H1 (cell line): ENCODE measurements around the gene DDX11. TPM values are rescaled to one million over a fixed set of nuclear protein-coding genes. Genes with fewer than 3 reads are reported as not detected.
"Not testable (repeated sequence)": the region's sequence is repeated elsewhere in the genome, so short reads cannot be mapped to it uniquely, and the experiment has no call there.

Experiments used
- CTCF ChIA-PET: fragments of 300-600 bp; sonication (Branson Sonifier 250); formaldehyde crosslinking; loops from one replicate; lab custom pipeline; 2021; ENCODE audit not compliant: partially characterized antibody; lab: Charles Lee
- POLR2A ChIA-PET: fragments of 300-600 bp; sonication (Branson Sonifier 250); formaldehyde crosslinking; loops from one replicate; lab custom pipeline; 2021; ENCODE audit warnings: inconsistent platforms; ENCODE audit not compliant: partially characterized antibody; lab: Charles Lee
- DNase-seq, 2 experiments: peaks; one replicate each; pipeline versions ENCODE4 v3.0.0 to v3.0.0-alpha.2; 2010 to 2022; ENCODE audit warnings: low spot score in 2 of 2, low read depth in 1 of 2, mixed read lengths in 1 of 2
- FAIRE-seq: peaks from 2 replicates; lab custom pipeline; 2011; peaks lifted over from hg19 to GRCh38; lab: Jason Lieb, UNC
- H2AFZ ChIP-seq: 2 replicates; pipeline ENCODE4 v1.8.1; 2012; ENCODE audit warnings: low read length, inconsistent platforms
- H2AK5ac ChIP-seq: 2 replicates; pipeline ENCODE4 v1.6.1; 2013; ENCODE audit warnings: low read depth, low read length
- H2BK120ac ChIP-seq: replicated peaks from 2 replicates; pipeline ENCODE3; 2013; ENCODE audit warnings: low read depth, low read length, inconsistent platforms
- H2BK12ac ChIP-seq: 2 replicates; pipeline ENCODE4 v1.6.1; 2013; ENCODE audit warnings: low read depth, low read length
- H2BK15ac ChIP-seq: 2 replicates; pipeline ENCODE4 v1.6.1; 2013; ENCODE audit warnings: low read length
- H2BK20ac ChIP-seq: 2 replicates; pipeline ENCODE4 v1.6.1; 2013; ENCODE audit warnings: low read length
- H2BK5ac ChIP-seq: 2 replicates; pipeline ENCODE4 v1.6.1; 2013; ENCODE audit warnings: low read depth, low read length
- H3K14ac ChIP-seq: 2 replicates; pipeline ENCODE4 v1.6.1; 2013; ENCODE audit warnings: inconsistent platforms; ENCODE audit not compliant: insufficient read length
- H3K18ac ChIP-seq: 2 replicates; pipeline ENCODE4 v1.6.1; 2013; ENCODE audit warnings: low read length; ENCODE audit errors: extremely low read depth
- H3K23ac ChIP-seq: 2 replicates; pipeline ENCODE4 v1.6.1; 2013; ENCODE audit warnings: inconsistent platforms; ENCODE audit not compliant: insufficient read length
- H3K23me2 ChIP-seq: 2 replicates; pipeline ENCODE4 v1.6.1; 2013; ENCODE audit warnings: low read depth, low read length
- H3K27ac ChIP-seq: 2 replicates; pipeline ENCODE4 v1.6.1; 2011; ENCODE audit warnings: low read depth, low read length, inconsistent platforms
- H3K27me3 ChIP-seq, 4 experiments: replicated peaks in 1 of 4; 1 replicate in 1 of 4; 2 replicates in 3 of 4; pipeline versions ENCODE4 v1.6.1 to v1.8.1; 2011 to 2013; ENCODE audit warnings: low read length in 3 of 4, mild to moderate bottlenecking in 3 of 4, inconsistent platforms in 2 of 4, mixed read lengths in 2 of 4, moderate library complexity in 1 of 4; ENCODE audit not compliant: control insufficient read depth in 3 of 4, insufficient read depth in 3 of 4; ENCODE audit errors: extremely low read depth in 1 of 4
- H3K36me3 ChIP-seq, 4 experiments: 2 replicates each; pipeline versions ENCODE4 v1.6.1 to v1.8.1; 2011 to 2013; ENCODE audit warnings: mild to moderate bottlenecking in 4 of 4, low read length in 3 of 4, moderate library complexity in 2 of 4, control low read depth in 1 of 4, inconsistent platforms in 1 of 4; ENCODE audit not compliant: insufficient read depth in 4 of 4, control insufficient read depth in 2 of 4
- H3K4ac ChIP-seq: replicated peaks from 2 replicates; pipeline ENCODE3; 2013; ENCODE audit warnings: low read length, low read depth, mixed read lengths, inconsistent platforms; ENCODE audit not compliant: insufficient read length
- H3K4me1 ChIP-seq, 4 experiments: replicated peaks in 1 of 4; 1 replicate in 1 of 4; 2 replicates in 3 of 4; pipeline versions ENCODE4 v1.6.1 to v1.8.1; 2011 to 2013; ENCODE audit warnings: low read length in 3 of 4, inconsistent platforms in 2 of 4, mixed read lengths in 1 of 4; ENCODE audit not compliant: insufficient read depth in 4 of 4, control insufficient read depth in 3 of 4
- H3K4me2 ChIP-seq, 2 experiments: 2 replicates each; pipeline versions ENCODE4 v1.6.1 to v1.8.1; 2011 to 2013; ENCODE audit warnings: low read depth in 2 of 2, low read length in 2 of 2, control low read depth in 1 of 2, inconsistent platforms in 1 of 2, mild to moderate bottlenecking in 1 of 2; ENCODE audit not compliant: insufficient read depth in 1 of 2
- H3K4me3 ChIP-seq, 4 experiments: fragments of 200-600, 300-600 bp in 1 of 4; sonication (generic), shearing (Covaris generic), sonication (Bioruptor Twin) in 1 of 4; 2 replicates each; pipeline versions ENCODE4 v1.5.1 to v1.8.1; 2011 to 2016; ENCODE audit warnings: low read length in 4 of 4, low read depth in 3 of 4, control low read depth in 2 of 4, inconsistent platforms in 2 of 4, mild to moderate bottlenecking in 2 of 4, mixed read lengths in 1 of 4, moderate library complexity in 1 of 4; ENCODE audit not compliant: insufficient read depth in 2 of 4; ENCODE audit errors: extremely low read depth in 1 of 4
- H3K56ac ChIP-seq: replicated peaks from 2 replicates; pipeline ENCODE3; 2013; ENCODE audit warnings: low read depth, mild to moderate bottlenecking, mixed read lengths, low read length, inconsistent platforms; ENCODE audit not compliant: insufficient read length
- H3K79me1 ChIP-seq: 2 replicates; pipeline ENCODE4 v1.6.1; 2013; ENCODE audit warnings: low read depth, low read length, control low read depth
- H3K79me2 ChIP-seq, 2 experiments: 2 replicates each; pipeline versions ENCODE4 v1.6.1 to v1.8.1; 2012 to 2013; ENCODE audit warnings: low read length in 2 of 2, mild to moderate bottlenecking in 2 of 2, inconsistent platforms in 1 of 2; ENCODE audit not compliant: insufficient read depth in 2 of 2, control insufficient read depth in 1 of 2
- H3K9ac ChIP-seq, 4 experiments: replicated peaks in 1 of 4; 1 replicate in 1 of 4; 2 replicates in 3 of 4; pipeline versions ENCODE4 v1.6.1 to v1.8.1; 2011 to 2013; ENCODE audit warnings: low read depth in 3 of 4, low read length in 3 of 4, control low read depth in 2 of 4, mild to moderate bottlenecking in 2 of 4, moderate library complexity in 2 of 4, inconsistent platforms in 1 of 4; ENCODE audit errors: extremely low read depth in 1 of 4
- H3K9me3 ChIP-seq, 2 experiments: 2 replicates each; pipeline versions ENCODE4 v1.6.1 to v1.8.1; 2012 to 2013; ENCODE audit warnings: mild to moderate bottlenecking in 2 of 2, moderate library complexity in 2 of 2, control low read depth in 1 of 2, inconsistent platforms in 1 of 2, low read depth in 1 of 2, low read length in 1 of 2, mixed read lengths in 1 of 2; ENCODE audit not compliant: insufficient read depth in 2 of 2
- H4K20me1 ChIP-seq, 2 experiments: replicated peaks in 1 of 2; 2 replicates each; pipeline versions ENCODE3 to v1.8.1; 2011 to 2013; ENCODE audit warnings: inconsistent platforms in 2 of 2, low read length in 2 of 2, mild to moderate bottlenecking in 1 of 2; ENCODE audit not compliant: insufficient read depth in 2 of 2, control insufficient read depth in 1 of 2
- H4K5ac ChIP-seq: 2 replicates; pipeline ENCODE4 v1.6.1; 2013; ENCODE audit warnings: low read length, low read depth, mixed read lengths, inconsistent platforms; ENCODE audit not compliant: insufficient read length
- H4K8ac ChIP-seq: 2 replicates; pipeline ENCODE4 v1.8.0; 2013; ENCODE audit warnings: mild to moderate bottlenecking, moderate library complexity, low read length, inconsistent platforms; ENCODE audit not compliant: insufficient read depth; ENCODE audit errors: extremely low read depth
- H4K91ac ChIP-seq: replicated peaks from 2 replicates; pipeline ENCODE3; 2013; ENCODE audit warnings: low read length, mixed read lengths, inconsistent platforms; ENCODE audit not compliant: insufficient read length
- WGBS, 2 experiments: shearing (Covaris generic) in 1 of 2; methylation state at CpG; one replicate each; pipeline versions ENCODE4 v1.1.6 to v1.1.7; 2013 to 2015; ENCODE audit warnings: low lambda C conversion rate in 2 of 2, mixed read lengths in 2 of 2, inconsistent platforms in 1 of 2, low coverage in 1 of 2, missing lambda C conversion rate in 1 of 2; ENCODE audit not compliant: insufficient replicate concordance in 2 of 2, insufficient coverage in 1 of 2, insufficient read length in 1 of 2; ENCODE audit errors: extremely low coverage in 1 of 2, missing lambda C conversion rate in 1 of 2; 5-methylcytosine and 5-hydroxymethylcytosine counted together
- polyA plus RNA-seq, 7 experiments: library from polyadenylated mRNA; depleted of rRNA in 3 of 7; stranded (reverse) in 5 of 7; unstranded in 2 of 7; fragments of >200 nt in 5 of 7; fragments of 200-250 nt in 2 of 7; gene quantifications; 1 replicate in 5 of 7; 2 replicates in 1 of 7; 4 replicates in 1 of 7; pipeline versions ENCODE4 v1.2.1 to v1.2.3, GENCODE V29; 2011 to 2013; ENCODE audit warnings: missing spikeins in 2 of 7, mixed read lengths in 2 of 7
- total RNA-seq: library from RNA; stranded (reverse); fragmentation: NEBNext Ultra II Directional; extraction: Animal tissue kit (Norgen Biotek cat#: 25700); gene quantifications from 2 replicates; pipeline ENCODE4 v1.2.1, GENCODE V29; 2021

DDX11 gene
- total and polyA plus RNA-seq, 2 of the 8 experiments (the other 6 are each of a cell fraction or from before 2014, with no cell fraction given) = 61.6 to 141 TPM

- H3K18ac ChIP-seq, H3K4ac ChIP-seq, H3K4me1 ChIP-seq, H3K79me1 ChIP-seq, H2BK5ac ChIP-seq, H2BK20ac ChIP-seq, H3K27ac ChIP-seq, H3K9me3 ChIP-seq, H3K23ac ChIP-seq, H4K91ac ChIP-seq, H3K56ac ChIP-seq, H2AK5ac ChIP-seq, H4K20me1 ChIP-seq, H2BK15ac ChIP-seq, H4K8ac ChIP-seq, POLR2A ChIA-PET, H2AFZ ChIP-seq, H3K9ac ChIP-seq, H3K14ac ChIP-seq, H4K5ac ChIP-seq, H3K36me3 ChIP-seq, H3K79me2 ChIP-seq, FAIRE-seq, H2BK120ac ChIP-seq, H2BK12ac ChIP-seq, DNase-seq: not testable (repeated sequence)
- Histone ChIP-seq H3K4me3 (peak overlapping the region in 1 of 4 experiments; percentile 60; a peak in 3 of 8 replicates), H3K27me3 (peaks cover 18 to 33% (median 31%) of the 10 kb centered on the region in 4 experiments), H3K4me2 (peak overlapping the region; percentile 71 to 73; a peak in 1 of 4 replicates), H3K23me2 (peaks cover 11% of the 10 kb centered on the region; the same call in 1 of the 2 replicates)
- CTCF ChIA-PET = interaction anchor here (0.6 to 1.7 kb wide), 8 partner anchors 118 to 327 kb away, joined by 3 to 8 read pairs (median 4); no protein-coding TSS in a partner anchor
- 41% methylated on average over 7 of the region's 7 CpGs; no CpG with 5 or more reads in 1 of the 2 experiments for WGBS, 2 experiments
Measured at GRCh38 chr12:31116846-31117202, 43.2 kb downstream of the DDX11 start.
